ENCODE data around the gene HCLS1.
"Not testable (repeated sequence)": the region's sequence is repeated elsewhere in the genome, so short reads cannot be mapped to it uniquely, and the experiment has no call there.

HCLS1 gene

GRCh38 chr3:121660356-121661171 is at the start of gene HCLS1:
HCLS1 (minus strand) TSS chr3:121660903; CDS start chr3:121658347, 2,556 bp downstream.
- no peak for DNase-seq

DNA sequence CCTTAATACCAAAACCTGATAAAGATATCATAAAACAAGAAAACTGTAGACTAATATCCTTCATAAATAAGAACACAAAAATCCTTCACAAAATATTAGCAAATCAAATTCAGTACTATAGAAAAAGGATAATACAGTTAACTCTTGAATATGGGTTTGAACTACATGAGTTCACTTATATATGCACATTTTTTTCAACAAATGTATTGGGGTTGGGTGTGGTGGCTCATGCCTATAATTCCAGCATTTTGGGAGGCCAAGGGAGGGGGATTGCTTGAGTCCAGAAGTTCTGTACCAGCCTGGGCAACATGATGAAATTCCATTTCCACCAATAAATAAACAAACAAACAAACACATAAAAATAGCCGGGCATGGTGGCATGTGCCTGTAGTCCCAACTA is 49.6 kb upstream of the HCLS1 start:
- DNase-seq, result no peak

- peak; percentile 5 for DNase-seq
These were observed 47.0 kb upstream of the HCLS1 start for GRCh38 chr3:121707531-121708273.

DNA sequence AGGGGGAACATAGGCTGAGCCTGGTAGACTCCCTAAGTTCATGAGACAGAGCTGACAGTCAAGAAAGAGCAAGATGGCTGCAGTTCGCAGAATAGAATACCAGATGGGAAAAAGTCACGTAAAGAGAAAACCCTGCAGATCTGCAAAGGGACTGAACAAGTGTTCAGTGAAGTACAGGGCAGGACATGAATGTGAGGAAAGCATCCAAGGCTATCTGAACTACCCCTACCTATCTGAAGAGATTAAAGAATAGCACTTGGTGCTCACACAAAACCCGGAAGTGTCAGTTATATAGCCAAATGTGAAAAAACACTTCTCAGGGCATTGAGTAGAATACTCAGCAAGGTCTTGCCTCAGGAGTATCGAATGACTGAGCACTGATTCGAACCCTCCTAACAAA is 44.8 kb upstream of the HCLS1 start:
- no peak for DNase-seq

- DNase-seq, result no peak
These were observed 43.3 kb upstream of the HCLS1 start for GRCh38 chr3:121703973-121704372.

DNA sequence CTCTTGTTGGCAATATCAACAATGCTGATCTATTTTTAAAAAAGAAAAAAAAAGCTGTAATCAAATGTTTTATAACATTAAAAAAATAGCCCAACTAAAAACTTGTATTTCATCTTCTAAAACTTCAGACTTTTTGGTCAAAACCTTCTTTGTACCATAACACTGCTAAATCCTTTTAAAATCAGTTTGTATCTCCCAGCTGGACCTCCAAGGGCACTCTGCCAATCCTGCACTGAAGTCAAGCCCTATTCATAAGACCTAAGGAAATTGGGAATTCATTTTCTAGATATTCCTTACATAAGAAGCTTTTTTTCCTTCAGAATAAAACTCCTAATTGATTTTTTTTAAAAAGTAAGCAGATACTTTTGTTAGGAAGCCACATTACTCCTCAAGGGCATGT is 38.2 kb upstream of the HCLS1 start:
- no peak for DNase-seq

DNA sequence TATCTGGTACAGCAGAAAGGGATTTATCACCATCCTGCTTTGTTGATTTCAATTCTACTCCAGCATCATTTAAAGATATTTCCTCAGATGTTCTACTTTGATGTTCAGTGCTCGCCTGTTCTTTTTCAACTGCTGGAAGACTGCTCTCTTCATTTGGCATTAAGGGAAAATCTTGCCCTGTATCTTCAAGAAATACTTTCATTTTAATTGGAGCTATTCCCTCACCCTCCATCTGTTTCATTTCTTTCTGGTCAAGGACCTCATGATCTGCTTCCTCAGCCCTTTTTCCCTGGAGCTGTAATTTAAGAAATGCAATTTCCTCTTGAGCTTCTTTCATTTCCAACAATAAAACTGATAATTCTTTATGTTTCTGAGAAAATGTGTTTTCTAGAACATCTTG is 37.8 kb upstream of the HCLS1 start:
- DNase-seq, result no peak

- DNase-seq, result no peak
These were observed 35.5 kb upstream of the HCLS1 start for GRCh38 chr3:121696186-121696585.

DNA sequence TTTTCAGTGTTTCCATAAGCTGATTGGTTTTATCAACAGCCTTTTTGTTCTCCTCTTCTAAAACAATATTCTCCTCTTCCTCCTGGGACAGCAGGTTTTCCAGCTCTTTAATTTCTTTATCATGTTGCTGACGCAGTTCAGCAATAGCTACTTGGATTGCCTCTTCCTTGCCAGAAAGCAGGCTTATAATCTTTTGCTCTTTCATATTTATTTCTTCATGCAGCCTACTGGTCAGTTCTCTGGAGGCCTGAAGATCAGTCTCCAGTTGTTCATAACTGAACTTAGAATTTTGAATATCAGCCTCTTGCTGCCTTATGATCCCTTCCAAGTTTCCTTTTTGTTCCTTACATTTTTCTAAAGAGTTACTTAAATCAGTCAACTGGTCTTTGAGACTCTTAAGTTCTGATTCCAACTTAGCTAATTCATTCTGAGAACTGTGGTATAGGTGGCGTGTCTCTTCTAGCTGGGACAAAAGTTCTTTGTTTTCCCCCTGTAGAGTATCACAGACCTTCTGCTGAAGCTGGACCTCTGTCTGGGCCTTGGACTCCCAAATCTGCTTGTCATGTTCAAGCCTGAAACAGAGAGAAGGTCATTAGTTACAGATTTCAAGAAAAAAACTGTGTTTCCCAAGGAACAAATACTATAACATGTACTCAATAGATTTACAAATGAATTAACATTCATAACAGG is 31.5 kb upstream of the HCLS1 start:
- no peak for DNase-seq

DNA sequence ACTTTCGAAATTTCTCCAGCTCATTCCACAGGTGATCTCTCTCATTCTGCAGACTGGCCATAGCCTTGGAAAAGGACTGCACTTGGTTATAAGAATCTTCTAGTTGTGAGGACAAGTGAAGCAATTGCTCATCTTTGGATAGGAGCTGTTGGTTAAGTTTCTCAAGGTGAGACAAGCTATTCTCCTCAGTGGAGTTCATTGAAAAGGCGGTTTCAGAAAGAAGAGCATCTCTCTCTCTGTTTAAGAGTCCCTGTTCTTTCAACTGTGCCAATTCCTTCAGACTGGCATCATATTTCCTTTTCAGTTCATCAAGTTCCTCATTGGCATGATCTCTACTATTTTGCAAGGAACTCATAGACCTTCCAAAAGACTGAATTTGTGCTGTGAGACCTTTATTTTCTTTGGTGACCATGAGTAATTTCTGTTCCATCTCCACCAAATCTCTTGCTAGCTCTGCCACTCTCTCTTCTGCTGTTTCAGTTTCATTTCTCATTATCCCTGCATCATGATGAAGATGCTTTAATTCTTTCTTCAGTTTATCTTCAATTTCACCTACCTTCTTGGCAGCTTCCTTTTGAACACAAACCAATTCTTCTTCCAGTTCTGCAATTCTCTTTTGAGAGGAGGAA is 30.2 kb upstream of the HCLS1 start:
- no peak for DNase-seq

GRCh38 chr3:121688747-121689146 is 28.0 kb upstream of the HCLS1 start:
- DNase-seq, result not testable (repeated sequence)

DNA sequence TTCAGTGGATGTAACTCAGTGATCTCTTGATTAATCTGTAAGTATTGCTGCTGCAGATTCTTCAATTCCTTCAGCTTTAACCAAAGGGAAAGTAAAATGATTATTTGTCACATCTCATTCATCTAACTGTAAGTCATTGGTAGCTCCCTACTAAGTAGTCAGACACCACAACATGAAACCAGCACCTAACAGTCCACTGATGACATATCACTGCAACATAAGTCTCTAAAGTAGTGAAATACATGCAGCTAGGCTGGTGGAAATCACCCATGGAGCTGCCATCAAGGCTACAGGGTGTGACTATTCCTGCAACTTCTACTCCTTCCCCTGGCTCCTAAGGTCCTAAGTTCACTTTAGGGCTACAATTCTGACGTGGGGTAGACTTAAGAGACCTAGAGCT is 21.1 kb upstream of the HCLS1 start:
- DNase-seq, result no peak

DNA sequence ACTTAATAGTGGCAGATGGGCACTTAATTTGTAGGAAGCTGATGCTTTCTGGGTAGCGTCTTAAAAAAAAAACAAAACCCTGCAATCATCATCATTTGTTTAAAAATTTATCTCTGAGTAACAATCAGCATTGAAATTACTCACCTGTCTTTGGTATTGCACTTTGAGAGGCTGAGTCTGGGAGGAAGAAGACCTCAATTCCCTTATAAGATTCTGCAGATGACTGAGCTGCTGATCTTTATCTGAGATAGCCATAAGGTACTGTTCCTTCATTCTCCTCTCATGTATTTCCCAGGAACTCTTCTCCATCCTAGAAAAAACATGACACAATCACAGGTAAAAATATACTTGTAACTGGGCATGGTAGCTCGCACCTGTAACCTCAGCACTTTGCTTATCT is 16.4 kb upstream of the HCLS1 start:
- DNase-seq, result no peak

- DNase-seq, result no peak
These were observed 10.0 kb upstream of the HCLS1 start for GRCh38 chr3:121670676-121671075.

DNA sequence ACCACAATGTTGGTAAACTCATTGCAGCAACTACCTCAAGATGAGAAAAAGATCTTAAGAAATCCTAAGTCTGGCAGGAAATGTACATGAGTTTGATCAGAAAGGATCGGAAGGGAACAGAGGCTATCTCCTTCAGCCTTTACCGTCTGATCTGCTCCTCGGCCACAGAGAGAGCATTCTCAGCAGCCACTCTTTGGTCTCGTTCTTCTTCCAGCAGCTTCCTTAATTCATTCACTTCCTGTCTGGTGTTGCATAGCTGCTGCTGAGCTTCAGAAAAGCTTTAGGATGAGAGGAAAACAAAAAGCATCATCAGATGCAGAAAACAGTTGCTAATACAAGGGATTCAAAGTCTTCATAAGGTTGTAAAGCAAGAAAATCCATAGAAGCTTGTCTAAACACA is 6.6 kb upstream of the HCLS1 start:
- no peak for DNase-seq

DNA sequence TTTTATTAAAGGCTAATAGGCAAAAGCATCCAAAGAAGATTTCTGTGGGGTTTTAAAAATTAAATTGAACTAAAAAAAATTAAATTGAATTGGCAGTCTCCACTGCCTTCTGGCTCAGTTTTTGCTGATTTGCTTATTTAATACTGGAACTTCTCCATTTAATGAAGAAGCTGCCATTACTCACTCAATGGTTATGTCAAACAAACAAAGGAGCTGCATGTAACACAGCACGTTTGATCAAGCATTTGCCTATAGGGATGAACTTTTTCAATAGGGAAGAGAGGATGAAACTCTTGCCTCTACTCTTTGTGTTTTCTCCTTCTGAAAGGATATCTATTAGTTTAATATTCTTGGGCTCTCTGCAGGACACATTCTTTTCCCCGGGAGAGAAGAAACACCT is 4.8 kb upstream of the HCLS1 start:
- DNase-seq, result no peak

GRCh38 chr3:121663171-121663847 is 2.6 kb upstream of the HCLS1 start:
- DNase-seq, result no peak

DNA sequence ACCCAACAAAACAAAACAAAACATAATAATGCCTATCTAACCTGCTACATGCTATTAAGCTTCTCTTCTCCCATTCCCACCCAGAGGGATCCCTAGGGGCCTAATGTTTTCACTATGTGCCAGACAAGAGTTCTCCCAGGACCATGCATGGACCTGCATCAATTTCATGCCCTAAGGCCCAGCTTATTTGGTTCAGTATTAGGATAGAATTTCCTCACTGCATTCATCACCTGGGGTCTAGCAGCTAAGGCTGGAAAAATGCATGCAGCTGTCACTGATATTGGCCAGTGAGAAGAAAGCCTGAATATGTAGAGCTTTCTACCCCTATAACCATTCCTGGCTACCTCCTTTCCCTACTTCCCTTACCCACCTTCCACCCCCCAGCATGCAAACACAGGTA is 2.0 kb upstream of the HCLS1 start:
- DNase-seq, result no peak

DNA sequence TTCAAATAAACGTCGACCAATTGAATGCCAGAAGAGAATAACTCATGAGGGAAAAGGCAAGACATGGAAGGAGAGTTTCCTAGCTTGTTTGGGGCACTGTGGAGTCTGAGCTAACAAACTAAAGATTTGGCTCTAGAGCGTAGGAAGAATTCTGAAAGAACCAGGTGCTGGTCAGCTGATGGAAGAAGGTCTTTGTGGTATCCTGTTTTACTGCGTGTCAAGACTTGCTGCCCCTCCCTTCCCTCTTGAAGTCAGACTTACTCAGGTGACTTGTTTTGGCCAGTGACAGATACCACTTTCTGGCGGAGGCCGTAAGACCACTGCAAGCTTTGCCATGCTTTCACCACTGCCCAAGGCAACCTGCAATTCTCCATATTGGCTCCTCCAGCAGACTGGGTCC is 673 bp upstream of the HCLS1 start:
- DNase-seq, result no peak

DNA sequence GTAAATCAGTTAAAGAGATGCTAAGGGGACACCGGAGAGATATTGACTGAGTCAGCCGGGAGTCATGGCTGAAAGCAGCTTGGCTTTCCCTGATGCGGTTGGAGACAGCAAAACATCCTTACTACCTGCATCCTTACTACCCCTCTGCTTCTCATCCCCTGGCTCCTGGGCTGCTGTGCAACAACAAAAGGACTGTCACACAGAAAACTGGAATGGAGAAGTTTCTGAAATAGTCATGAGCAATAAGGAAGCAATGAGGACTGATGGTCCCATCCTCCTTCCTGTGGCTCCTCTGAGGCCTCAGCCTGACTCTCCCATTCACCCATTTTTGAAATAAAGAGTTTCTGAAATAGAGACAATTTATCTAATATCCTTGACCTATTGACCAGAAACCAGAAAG is 1.1 kb downstream of the HCLS1 start:
- DNase-seq, result no peak

DNA sequence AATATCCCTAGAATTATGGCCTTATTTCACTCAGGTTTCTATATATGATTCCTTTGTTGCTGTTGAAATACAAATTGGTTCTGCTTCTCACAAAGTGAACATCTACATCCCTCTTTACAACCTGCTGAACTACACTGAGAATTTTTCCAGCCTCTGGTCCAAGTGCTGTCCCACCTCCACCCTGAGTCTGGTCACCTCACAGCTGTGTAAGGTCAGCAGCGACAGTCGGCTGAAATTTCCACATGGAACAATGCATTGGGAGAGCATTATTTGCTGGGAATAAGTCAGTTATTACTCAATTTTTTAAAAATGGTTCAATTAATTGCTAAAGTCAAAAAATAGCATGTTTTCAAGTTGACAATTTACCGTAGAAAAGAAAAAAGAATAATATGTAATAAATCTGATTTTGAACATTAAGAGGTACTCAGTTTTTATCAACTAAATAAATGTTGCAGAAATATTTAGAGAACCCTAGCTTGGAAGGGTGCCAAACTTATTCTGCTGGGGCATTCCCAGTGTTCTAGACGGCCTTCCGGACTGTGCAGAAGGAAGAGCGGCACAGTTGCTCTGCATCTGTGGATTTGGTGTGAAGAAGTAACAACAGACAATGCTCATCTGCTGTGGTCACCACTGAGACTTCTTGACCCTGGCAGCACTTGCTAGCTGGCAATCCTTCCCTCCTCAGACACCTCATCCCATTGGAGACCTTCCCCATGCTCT is 1.8 kb downstream of the HCLS1 start:
- DNase-seq, result no peak
